GM21390 (cell line): ENCODE data around the gene ZFAND5.
A peak's percentile ranks its signal among the peaks of the same experiment; 100 is the strongest.

Experiments
- ATAC-seq: cut with Tn5 transposase; IDR thresholded peaks from one replicate; pipeline ENCODE4 v1.9.1; 2021; ENCODE audit not compliant: unreplicated experiment

Gene ZFAND5

GRCh38 chr9:72363236-72363635, 1.8 kb downstream of the ZFAND5 start:
- ATAC-seq: no peak

- peak; percentile 26 for ATAC-seq
Measured at GRCh38 chr9:72362680-72363139, 2.3 kb downstream of the ZFAND5 start.

- ATAC-seq: no peak
Measured at GRCh38 chr9:72362118-72362531, 2.9 kb downstream of the ZFAND5 start.

- no peak for ATAC-seq
Measured at GRCh38 chr9:72361217-72361616, 3.8 kb downstream of the ZFAND5 start.

GRCh38 chr9:72360324-72360723, 4.7 kb downstream of the ZFAND5 start:
- ATAC-seq: no peak

- ATAC-seq: no peak
Measured at GRCh38 chr9:72356041-72356582, 8.9 kb downstream of the ZFAND5 start.

- ATAC-seq: no peak
Measured at GRCh38 chr9:72355153-72355552, 9.9 kb downstream of the ZFAND5 start.

GRCh38 chr9:72354704-72355103, 10.3 kb downstream of the ZFAND5 start:
- ATAC-seq: no peak

- ATAC-seq: no peak
Measured at GRCh38 chr9:72353455-72354116, 11.4 kb downstream of the ZFAND5 start.

GRCh38 chr9:72352911-72353388, 12.1 kb downstream of the ZFAND5 start:
- no peak for ATAC-seq

- no peak for ATAC-seq
Measured at GRCh38 chr9:72351538-72352453, 13.2 kb downstream of the ZFAND5 start.

GRCh38 chr9:72349911-72350310, 15.1 kb downstream of the ZFAND5 start:
- no peak for ATAC-seq

GRCh38 chr9:72349240-72349639, 15.8 kb downstream of the ZFAND5 start:
- no peak for ATAC-seq

- ATAC-seq: no peak
Measured at GRCh38 chr9:72346333-72346732, 18.7 kb downstream of the ZFAND5 start.

GRCh38 chr9:72338631-72339030, 26.4 kb downstream of the ZFAND5 start:
- no peak for ATAC-seq

- ATAC-seq: no peak
Measured at GRCh38 chr9:72337286-72337685, 27.7 kb downstream of the ZFAND5 start.

GRCh38 chr9:72334658-72335337, 30.2 kb downstream of the ZFAND5 start:
- ATAC-seq: no peak

- no peak for ATAC-seq
Measured at GRCh38 chr9:72333709-72334108, 31.3 kb downstream of the ZFAND5 start.

- ATAC-seq: no peak
Measured at GRCh38 chr9:72333197-72333596, 31.8 kb downstream of the ZFAND5 start.

GRCh38 chr9:72332351-72332750, 32.7 kb downstream of the ZFAND5 start:
- ATAC-seq: no peak

- ATAC-seq: no peak
Measured at GRCh38 chr9:72327631-72328030, 37.4 kb downstream of the ZFAND5 start.
